Activated CD4-positive, alpha-beta T cell treated with anti-CD3 and anti-CD28 coated beads, Interleukin-2, Interleukin-6, amounts not matched to agents 100 ng/mL and 50 ng/mL, durations not matched to agents 16 hours and 8 hours (primary cell): Measurements from ENCODE around the gene RPS19BP1.
A peak's percentile ranks its signal among the peaks of the same experiment; 100 is the strongest.

Experiments
- DNase-seq: peaks from one replicate; pipeline ENCODE4 v3.0.0-alpha.2; 2020

RPS19BP1 gene, protein sequence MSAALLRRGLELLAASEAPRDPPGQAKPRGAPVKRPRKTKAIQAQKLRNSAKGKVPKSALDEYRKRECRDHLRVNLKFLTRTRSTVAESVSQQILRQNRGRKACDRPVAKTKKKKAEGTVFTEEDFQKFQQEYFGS

GRCh38 chr22:39532215-39533073 lies at the start of gene RPS19BP1:
Gene RPS19BP1 (minus strand): TSS chr22:39532748. CDS start chr22:39532738, 10 bp downstream.
- peak; percentile 99 for DNase-seq

- DNase-seq = no peak
These were observed 48.8 kb upstream of the RPS19BP1 start for GRCh38 chr22:39581303-39581702.

- no peak for DNase-seq
These were observed 48.2 kb upstream of the RPS19BP1 start for GRCh38 chr22:39580795-39581194.

DNA sequence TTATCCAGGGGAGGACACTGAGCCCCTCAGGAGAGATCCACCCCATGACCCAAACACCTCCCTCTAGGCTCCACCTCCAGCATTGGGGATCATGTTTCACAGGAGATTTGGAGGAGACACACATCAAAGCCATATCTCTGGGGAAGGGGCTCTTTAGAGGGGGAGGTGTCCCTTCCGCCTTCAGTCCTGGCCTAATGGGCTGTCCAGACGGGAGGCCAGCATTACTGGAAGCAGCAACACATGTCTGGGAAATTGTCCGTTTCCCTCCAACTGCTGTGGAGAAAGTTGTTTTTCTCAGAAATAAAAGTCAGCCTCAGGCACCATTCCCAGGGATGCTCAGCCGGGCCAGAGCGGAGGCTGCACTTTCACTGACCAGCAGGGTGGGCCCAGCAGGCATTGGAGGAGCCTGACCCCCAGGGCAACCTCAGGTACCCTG lies 47.5 kb upstream of the RPS19BP1 start:
- DNase-seq = no peak

DNA sequence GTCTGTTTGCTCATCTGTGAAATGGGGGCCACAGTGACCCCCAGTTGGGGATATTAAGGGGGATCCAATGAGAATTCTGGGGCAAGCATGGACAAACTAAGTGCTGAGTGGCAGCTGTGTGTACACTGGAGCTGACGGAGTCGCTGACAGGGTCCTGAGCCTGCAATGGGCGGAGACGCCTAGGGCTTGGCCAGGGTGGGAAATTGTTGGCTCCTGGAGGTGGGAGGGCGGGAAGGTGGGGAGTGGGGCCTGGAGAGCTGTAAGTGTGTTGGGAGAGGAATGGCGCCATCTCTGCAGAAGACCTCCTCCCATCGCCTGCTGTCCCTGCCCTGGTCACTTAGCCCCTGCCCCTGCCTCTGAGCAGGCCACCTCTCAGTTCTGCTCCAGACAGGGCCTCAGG lies 45.4 kb upstream of the RPS19BP1 start:
- DNase-seq = no peak

DNA sequence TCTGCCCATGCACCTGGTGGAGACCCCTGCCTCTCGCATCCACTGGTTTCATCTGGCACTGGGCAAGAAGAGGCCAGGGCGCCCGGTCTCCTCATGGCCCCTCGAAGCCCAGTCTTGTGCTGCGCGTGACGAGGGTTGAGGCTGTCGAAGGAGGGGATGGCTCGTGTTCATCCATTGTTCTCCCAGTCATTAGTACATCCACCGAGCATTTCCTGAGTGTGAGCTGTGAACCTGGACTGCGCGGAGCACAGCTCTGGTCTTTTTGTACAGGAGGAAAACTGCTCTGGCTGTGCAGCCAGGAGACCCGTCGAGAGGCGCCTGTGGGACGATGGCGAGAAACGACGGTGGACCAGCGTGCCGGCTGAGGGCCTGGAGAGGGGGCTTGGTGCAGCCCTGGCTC lies 44.8 kb upstream of the RPS19BP1 start:
- no peak for DNase-seq

DNA sequence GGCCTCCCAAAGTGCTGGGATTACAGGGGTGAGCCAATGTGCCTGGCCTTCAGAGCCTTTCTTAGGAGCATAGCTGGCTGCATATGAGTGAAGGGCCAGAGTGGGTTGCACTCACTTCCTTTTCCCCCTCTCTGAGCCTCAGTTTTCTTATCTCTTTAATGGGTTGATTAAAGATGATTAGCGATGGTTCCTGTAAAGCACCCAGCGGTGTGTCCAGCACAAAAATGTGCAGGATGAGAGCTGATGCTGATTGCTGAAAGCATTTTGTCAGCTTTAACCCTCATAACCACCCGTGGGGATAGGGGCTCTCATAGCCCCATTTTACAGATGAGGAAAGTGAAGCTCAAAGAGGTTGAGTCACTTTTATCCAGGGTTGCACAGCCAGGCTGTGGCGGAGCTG lies 43.5 kb upstream of the RPS19BP1 start:
- no peak for DNase-seq

- DNase-seq = no peak
These were observed 42.9 kb upstream of the RPS19BP1 start for GRCh38 chr22:39575552-39575825.

DNA sequence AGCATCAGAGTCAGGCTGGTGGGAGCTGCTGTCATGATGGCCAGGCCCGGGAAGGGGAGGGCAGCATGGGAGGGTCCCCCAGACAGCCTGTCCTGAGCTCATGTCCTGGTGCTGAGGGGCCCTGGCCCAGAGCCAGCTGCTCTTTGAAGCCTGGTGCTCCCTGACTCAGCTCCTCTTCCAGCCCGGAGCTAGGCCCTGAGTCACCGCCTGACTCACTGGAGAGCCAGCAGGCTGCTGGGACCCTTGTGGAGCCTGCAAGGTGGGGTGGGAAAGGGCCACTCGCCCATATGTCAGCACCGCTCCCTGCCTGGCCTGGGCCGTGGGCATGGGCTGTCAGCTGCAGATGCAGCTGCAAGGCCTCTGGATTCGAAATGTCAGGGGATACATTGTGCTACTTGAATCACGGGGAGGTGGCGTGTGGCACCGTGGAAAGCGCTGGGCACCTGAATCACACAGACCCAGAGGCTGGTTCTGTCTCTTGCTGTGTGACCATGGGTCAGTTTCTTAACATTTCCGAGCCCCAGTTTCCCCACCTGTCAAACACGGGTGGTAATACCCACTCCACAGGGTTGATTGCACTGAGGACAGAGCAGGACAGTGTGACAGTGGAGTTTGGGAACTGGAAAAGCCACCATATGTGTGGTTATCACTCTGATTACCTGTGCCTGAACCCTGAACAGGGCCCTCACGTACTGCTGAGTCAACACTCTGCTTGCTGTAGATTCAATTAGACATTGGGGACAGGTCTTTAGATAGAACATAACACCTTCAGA lies 42.4 kb upstream of the RPS19BP1 start:
- DNase-seq = no peak

DNA sequence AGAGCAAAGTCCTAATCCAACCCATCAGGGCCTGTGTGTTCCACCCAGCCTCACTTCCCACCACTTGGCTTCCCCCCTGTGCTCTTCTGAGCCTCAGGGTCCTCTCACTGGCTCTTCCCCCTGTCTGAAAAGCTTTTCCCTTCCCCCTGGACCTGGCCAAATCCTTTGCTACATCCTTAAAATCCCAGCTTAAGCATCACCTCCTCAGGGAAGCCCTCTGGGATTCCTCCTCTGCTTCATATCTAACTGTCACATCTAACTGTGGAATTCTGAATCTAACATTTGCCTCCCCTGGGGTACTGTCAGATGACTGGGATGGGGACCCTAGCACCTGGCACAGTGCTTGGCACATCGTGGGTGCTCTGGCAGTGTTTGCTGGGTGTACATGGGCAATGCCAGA lies 39.0 kb upstream of the RPS19BP1 start:
- DNase-seq = no peak

- DNase-seq = no peak
These were observed 38.1 kb upstream of the RPS19BP1 start, which contains the start of gene CACNA1I for GRCh38 chr22:39570665-39571064. Gene CACNA1I (plus strand): TSS chr22:39570753. CDS start chr22:39570753, 0 bp downstream.

DNA sequence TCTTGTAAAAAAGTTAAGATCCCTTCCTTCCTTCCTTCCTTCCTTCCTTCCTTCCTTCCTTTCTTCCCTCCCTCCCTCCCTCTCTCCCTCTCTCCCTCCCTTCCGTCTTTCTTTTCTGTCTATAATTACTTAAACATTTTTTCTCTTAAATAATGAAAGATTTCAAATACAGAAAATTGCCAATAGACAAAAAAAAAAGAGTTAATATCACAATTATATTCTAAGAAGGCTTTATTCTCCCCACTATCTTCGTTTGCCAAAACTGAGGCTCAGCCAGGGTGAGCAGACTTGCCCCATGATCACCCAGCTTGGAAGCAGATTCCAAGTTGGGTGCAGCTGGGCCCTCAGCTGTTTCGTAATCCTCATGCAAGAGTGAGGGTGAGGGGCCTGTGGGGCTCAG lies 37.7 kb upstream of the RPS19BP1 start:
- no peak for DNase-seq

DNA sequence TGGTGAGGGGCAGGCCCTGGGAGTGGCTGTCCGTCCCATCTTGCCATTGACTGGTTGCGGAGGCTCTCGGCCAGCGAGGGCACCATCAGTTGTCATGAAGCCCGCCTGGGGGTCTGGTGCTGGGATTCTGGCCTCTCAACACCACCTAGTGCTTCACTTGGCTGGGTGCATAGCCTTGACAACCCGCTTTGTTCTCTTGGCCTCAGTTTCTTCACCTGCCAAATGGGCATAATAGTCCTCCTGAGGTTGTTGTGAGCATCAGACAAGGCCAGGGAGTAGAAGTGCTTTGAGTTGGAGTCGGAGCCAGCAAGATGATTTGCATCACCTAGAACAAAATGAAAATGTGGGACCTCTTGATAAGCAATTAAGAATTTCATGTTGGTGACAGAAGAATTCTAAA lies 36.5 kb upstream of the RPS19BP1 start:
- DNase-seq = no peak

DNA sequence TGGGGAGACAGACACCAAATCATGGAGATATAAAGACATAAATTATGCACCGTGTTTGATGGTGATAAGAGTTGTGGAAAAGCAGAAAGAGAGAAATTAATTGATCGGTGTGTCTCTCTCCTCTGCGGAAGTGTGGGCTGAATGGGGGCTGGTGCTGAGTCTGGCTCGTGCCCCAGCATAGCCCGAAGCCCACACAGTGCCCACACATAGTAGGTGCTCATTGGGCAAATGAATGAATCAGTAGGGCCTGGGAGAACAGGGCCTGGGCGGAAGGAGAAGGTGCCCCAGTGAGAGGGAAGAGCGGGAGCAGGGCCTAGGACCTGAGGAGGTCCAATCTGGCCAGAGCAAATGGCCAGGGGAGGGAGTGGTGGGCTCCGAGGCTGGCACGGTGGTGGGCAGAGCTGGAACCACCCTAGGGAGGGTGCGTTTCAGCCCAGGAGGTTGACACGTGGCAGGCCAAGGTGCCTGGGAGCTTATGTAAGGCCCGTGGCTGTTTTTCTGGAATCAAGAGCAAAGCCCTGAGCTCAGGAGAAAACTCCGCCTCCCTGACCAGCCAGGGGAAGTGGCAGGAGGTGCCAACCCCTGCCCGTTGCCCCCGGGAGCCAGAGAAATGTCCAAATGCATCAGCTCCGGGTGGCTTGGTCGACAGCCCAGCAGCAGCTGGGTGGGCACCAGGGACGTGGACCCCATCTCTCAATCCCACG lies 35.9 kb upstream of the RPS19BP1 start:
- no peak for DNase-seq

- peak; percentile 31 for DNase-seq
These were observed 34.8 kb upstream of the RPS19BP1 start for GRCh38 chr22:39567135-39567946.

GRCh38 chr22:39565414-39565944 lies 32.9 kb upstream of the RPS19BP1 start:
- no peak for DNase-seq

DNA sequence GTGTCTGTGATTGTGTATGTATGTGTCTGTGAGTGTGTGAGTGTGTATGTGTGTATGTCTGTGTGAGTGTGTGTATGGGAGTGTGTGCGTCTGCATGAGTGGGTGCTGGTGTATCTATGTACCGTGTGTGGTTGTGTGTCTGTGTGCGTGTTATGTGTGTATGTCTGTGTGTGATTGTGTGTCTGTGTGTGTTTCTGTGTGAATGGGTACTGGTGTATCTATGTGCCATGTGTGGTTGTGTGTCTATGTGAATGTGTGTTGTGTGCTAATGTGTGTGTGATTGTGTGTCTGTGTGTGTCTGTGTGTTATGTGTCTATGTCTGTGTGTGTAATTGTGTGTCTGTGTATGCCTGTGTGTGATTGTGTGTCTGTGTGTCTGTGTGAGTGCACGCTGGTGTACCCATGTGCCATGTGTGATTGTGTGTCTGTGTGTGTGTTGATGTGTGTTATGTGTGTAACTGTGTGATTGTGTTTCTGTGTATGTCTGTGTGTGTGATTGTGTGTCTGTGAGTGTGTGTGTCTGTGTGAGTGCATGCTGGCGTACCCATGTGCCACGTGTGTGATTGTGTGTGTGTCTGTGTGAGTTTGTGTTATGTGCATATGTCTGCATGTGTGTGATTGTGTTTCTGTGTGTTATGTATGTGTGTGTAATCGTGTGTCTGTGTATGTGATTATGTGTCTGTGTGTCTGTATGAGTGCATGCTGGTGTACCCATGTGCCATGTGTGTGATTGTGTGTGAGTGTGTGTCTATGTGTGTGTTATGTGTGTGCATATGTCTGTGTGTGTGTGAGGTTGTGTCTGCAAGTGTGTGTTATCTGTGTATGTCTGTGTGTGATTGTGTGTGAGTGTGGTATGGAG lies 31.3 kb upstream of the RPS19BP1 start:
- no peak for DNase-seq

DNA sequence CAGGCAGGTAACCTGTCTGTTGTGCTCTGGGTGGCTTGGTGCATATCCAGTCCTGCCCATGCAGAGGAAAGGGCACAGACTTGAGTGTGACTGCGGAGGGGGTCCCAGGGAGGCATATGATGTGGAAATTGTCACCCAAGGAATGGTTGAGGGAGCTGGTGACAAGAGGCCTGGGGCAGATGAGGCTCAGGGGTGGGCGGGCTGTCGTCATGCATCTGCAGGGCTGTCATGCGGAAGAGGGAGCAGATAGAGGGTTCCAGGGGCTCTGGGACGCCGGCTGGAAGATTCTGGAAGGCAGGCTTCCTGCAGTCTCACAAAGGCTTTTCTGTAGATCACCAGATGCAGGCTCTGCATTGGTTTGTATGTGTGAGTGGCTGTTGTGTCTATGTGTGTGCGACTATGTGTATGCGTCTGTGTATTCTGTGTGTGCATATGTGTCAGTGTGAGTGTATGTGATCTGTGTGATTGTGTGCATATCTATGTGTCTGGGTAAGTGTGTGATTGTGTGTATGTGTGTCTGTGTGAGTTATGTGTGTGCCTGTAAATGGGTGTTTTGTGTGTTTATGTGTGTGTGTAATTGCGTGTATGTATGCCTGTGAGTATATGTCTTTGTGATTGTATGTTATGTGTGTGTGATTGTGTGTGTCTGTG lies 30.4 kb upstream of the RPS19BP1 start:
- no peak for DNase-seq

DNA sequence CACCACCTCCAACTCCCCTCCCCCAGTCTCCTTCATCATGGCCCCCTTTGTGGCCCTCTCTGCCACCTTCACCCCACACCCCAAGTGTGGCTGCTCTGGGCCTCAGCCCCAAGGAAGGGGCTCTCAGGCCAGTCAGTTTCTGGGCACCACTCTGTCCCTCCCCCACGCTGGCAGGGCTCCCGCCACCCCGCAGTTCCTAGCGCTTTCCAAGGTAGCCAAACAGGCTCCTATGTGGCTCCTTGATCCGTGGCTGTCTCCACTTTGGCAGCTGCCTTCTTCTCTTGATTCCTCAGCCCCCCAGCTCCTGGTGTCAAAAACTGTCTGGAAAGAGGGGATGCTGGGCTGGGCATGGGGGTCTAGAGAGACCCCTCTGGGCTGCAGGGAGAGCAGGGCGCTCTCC lies 27.6 kb upstream of the RPS19BP1 start:
- no peak for DNase-seq

DNA sequence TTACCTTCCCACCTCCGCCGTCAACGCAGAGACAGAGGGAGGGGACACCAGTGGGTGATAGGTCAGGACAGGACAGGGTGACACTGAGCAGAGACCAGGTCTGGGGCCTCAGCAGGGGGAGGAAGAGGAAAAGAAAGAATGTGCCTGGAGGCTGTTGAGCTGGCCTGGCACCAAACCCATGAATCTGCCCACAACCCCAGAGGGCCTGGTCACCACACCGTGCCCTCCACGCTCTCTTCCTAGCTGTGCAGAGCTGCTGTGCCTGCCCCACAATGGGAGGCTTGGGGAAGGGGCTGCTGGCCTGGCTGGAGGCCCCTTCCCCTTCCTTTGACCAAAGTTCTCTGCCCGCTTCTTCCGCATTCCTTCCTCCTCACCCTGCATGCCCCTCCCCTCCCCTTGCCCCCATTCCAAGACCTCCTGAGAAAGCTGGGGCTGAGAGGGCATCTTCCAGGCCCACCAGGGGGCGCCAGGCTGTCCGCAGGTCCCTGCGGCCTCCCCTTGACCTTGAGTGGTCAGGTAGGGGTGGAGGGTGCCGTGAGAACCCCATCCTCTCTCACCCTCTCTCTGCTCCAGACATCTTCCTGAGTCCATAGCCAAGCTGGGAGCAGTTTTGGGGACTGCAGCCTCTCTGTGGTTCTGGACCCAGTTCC lies 27.0 kb upstream of the RPS19BP1 start:
- DNase-seq = peak; percentile 15
